ENCODE results near the gene KLF5. TPM values are rescaled to one million over a fixed set of nuclear protein-coding genes. Genes with fewer than 3 reads are reported as not detected.

KLF5 gene
- 34.9 to 52.4 TPM (median 49.3 TPM) in 5 replicates for total RNA-seq (2022; extraction: Qiagen RNA extraction)

DNA sequence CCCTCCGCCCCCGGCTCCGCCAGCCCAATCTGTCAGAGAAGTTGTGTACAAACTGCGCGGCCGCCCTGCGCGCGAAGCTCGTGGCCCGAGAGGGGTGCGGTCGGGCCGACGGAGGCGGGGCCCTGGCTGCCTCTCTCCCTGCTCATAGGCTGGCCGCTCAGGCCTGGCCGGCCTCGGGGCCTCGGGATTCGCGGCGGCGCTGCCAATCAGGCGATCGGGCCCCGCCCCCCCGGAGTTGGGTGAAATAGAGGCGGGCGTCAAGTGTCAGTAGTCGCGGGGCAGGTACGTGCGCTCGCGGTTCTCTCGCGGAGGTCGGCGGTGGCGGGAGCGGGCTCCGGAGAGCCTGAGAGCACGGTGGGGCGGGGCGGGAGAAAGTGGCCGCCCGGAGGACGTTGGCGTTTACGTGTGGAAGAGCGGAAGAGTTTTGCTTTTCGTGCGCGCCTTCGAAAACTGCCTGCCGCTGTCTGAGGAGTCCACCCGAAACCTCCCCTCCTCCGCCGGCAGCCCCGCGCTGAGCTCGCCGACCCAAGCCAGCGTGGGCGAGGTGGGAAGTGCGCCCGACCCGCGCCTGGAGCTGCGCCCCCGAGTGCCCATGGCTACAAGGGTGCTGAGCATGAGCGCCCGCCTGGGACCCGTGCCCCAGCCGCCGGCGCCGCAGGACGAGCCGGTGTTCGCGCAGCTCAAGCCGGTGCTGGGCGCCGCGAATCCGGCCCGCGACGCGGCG is at the start of gene KLF5:
KLF5 (plus strand) TSS at position 270 of the 724 bp plus-strand sequence; CDS start at position 593, 323 bp downstream.

